Sigmoid colon (tissue), 4 donors: ENCODE results near the gene FSCN2.

ENCODE experiments used
- EP300 ChIP-seq, 4 donors: sonication (generic); formaldehyde crosslinking; IDR thresholded peaks; one replicate each; pipeline ENCODE4 v1.6.1; 2017; ENCODE audit warnings: antibody characterized with exemption in 4 of 4
- POLR2A ChIP-seq, 2 donors: fragments of 450-650 bp; IDR thresholded peaks; one replicate each; pipeline ENCODE4 v1.6.1; 2016; ENCODE audit warnings: antibody characterized with exemption in 2 of 2, mild to moderate bottlenecking in 2 of 2, moderate library complexity in 2 of 2
- POLR2AphosphoS5 ChIP-seq, 4 donors: sonication (generic); formaldehyde crosslinking; IDR thresholded peaks; one replicate each; pipeline ENCODE4 v1.6.1; 2017; ENCODE audit warnings: antibody characterized with exemption in 4 of 4
- TF ChIP-seq, protein P1 (sequence below), 4 experiments: fragments of 450-650 bp in 3 of 4; fragments of 200-600 bp in 1 of 4; IDR thresholded peaks; one replicate each; pipeline ENCODE4 v1.5.1; 2016 to 2019; ENCODE audit warnings: antibody characterized with exemption in 4 of 4, mild to moderate bottlenecking in 3 of 4, moderate library complexity in 2 of 4

DNA sequence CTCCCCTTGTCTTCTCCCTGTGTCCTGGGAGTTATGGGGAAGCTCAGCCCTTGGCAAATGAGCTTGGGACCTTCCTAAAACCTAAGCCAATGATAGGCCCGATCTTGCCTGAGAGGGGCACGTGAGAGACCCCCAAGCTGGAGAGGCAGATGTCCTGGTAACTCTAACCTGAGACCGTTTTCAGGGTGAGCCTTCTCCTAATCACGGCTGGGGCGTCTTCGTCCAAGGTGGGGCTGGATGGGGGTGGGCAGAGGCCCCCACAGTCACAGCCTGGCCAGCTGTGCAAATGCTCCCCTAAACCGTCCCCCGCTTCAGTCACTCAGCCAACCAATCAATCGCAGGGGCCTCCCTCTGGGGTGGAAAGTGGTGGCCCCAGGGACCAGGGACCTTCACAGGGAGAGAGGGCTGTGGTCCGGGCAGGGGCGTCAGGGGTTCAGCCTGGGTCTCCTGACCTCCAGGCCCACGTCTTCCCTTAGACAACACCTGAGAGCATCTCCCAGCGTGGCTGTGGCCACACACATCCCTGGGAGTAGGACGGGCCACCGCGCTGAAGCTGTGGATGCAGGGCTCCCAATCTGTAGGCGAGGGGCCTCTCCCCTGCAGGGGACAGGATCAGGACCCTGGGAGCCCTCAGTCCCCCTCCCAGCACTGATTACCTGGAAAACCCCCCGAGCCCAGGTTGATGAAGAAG lies 46.2 kb upstream of the FSCN2 start:
- TF ChIP-seq, protein P1, sequence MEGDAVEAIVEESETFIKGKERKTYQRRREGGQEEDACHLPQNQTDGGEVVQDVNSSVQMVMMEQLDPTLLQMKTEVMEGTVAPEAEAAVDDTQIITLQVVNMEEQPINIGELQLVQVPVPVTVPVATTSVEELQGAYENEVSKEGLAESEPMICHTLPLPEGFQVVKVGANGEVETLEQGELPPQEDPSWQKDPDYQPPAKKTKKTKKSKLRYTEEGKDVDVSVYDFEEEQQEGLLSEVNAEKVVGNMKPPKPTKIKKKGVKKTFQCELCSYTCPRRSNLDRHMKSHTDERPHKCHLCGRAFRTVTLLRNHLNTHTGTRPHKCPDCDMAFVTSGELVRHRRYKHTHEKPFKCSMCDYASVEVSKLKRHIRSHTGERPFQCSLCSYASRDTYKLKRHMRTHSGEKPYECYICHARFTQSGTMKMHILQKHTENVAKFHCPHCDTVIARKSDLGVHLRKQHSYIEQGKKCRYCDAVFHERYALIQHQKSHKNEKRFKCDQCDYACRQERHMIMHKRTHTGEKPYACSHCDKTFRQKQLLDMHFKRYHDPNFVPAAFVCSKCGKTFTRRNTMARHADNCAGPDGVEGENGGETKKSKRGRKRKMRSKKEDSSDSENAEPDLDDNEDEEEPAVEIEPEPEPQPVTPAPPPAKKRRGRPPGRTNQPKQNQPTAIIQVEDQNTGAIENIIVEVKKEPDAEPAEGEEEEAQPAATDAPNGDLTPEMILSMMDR (IDR thresholded peaks at IDR 0.05), result no peak
- TF ChIP-seq POLR2A (IDR thresholded peaks at IDR 0.05), result no peak
- no peak for TF ChIP-seq POLR2AphosphoS5 (IDR thresholded peaks at IDR 0.05)
- TF ChIP-seq EP300 (IDR thresholded peaks at IDR 0.05), result no peak
